ENCODE data around the gene UBE2E2.
A peak's percentile ranks its signal among the peaks of the same experiment; 100 is the strongest.
"Not testable (repeated sequence)": the region's sequence is repeated elsewhere in the genome, so short reads cannot be mapped to it uniquely, and the experiment has no call there.

The UBE2E2 gene

DNA sequence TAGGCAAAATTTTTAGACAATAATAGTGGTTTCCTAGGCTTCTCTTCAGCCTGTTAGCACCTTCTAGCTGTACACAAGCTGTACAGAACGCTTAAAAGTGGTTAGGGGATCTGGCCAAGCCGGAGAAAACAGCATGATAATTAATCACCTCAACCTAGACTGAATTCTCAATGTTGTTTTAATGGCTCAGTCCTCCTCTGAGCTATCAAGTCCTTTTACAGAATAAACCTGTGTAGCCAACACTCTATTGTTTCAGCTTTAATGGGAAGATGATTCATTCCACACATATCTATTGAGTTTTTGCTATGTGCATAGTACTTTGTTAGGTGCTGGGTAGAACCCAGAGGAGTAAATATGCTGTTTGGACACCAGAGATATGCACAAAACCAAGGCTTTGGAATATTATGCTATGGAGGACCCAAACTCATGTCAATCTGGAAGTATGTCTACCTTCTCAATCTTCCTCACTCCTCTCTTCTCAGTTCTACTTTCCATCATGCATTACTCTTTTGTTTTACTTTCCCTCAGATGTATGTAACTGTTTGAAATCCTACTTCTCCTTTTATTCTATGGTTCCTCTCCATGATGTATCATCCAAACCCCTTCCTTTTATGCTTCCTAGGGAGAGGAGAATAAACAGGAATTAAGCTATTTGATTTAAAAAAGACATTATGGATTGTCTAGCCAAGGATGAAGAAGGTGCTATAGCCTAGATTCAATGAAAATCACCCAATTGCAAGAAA lies 27.6 kb upstream of the UBE2E2 start:
- peaks cover 4% of the 10 kb centered on the region for H3K9me3 Mint-ChIP-seq (ENCODE audit: low read depth)
- H3K4me1 Mint-ChIP-seq (ENCODE audit: low read depth), result no peaks in the 10 kb centered on the region
- H3K27ac Mint-ChIP-seq, result no peak overlapping the region
- H3K27me3 Mint-ChIP-seq, result peaks cover 8% of the 10 kb centered on the region
- H3K4me3 Mint-ChIP-seq, result no peak overlapping the region
- no peaks in the 10 kb centered on the region for H3K36me3 Mint-ChIP-seq

DNA sequence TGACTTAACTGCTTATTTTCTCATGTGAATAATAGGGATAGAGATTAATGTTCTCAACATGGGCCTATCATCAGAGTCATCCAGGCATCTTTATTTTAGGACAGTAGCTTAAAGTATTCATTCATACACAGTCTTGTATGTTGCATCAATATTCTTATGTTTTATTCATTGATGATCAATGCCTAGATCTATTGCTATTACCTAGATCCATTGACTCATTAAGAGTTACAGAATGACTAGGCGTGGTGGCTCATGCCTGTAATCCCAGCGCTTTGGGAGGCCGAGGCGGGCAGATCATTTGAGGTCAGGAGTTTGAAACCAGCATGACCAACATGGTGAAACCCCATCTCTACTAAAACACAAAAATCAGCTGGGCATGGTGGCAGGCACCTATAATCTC lies 26.3 kb upstream of the UBE2E2 start:
- H3K9me3 Mint-ChIP-seq (ENCODE audit: low read depth); H3K27me3 Mint-ChIP-seq; H3K4me1 Mint-ChIP-seq (ENCODE audit: low read depth); H3K36me3 Mint-ChIP-seq; H3K27ac Mint-ChIP-seq; H3K4me3 Mint-ChIP-seq: not testable (repeated sequence)

- Mint-ChIP-seq H3K27me3 (peaks cover 7% of the 10 kb centered on the region), H3K36me3 (no peaks in the 10 kb centered on the region), H3K9me3 (ENCODE audit: low read depth) (no peaks in the 10 kb centered on the region), H3K27ac (no peak overlapping the region), H3K4me1 (ENCODE audit: low read depth) (no peaks in the 10 kb centered on the region), H3K4me3 (no peak overlapping the region)
Observed at GRCh38 chr3:23182996-23183513, 20.1 kb upstream of the UBE2E2 start.

DNA sequence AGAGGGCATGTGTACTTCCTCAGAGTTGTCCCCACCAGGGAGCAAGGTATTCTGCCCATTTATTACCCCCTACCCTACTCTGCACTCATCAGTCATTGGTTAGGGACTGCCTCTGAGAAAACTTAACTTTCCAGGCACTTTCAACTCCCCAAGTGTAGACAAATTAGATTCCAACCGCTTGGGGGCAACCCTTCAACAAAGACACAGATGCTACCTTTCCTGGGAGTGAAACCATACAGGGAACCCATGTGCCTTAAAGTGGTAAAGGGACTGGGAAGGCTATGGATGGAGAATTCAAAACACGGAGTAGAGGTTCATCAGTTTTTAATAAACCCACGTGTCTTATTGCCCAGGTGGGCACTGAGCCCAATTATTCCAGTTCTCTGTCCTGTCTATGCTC lies 19.4 kb upstream of the UBE2E2 start:
- Mint-ChIP-seq H3K9me3 (ENCODE audit: low read depth) (no peaks in the 10 kb centered on the region), H3K27ac (no peak overlapping the region), H3K4me3 (no peak overlapping the region), H3K36me3 (no peaks in the 10 kb centered on the region), H3K4me1 (ENCODE audit: low read depth) (no peaks in the 10 kb centered on the region), H3K27me3 (peaks cover 7% of the 10 kb centered on the region)

DNA sequence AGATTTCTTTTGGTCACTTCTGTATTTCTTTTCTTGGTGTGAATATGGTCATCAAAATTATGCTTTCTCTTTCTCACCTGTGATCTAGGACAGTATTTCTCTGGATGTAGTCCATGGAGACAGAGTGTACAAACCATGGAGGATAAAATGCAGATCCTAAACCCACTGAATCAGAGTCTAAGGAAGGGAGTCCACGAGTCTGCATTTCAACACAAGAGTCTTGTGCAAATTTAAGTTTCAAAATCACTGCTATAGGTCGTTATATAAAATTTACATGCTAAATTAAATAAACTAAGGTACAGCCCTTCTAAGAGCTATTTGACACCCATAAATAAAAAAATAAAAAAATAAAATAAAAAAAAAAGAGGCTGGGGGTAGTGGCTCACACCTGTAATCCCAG lies 17.3 kb upstream of the UBE2E2 start:
- Mint-ChIP-seq H3K27ac (no peak overlapping the region), H3K4me1 (ENCODE audit: low read depth) (peaks cover 2% of the 10 kb centered on the region), H3K9me3 (ENCODE audit: low read depth) (no peaks in the 10 kb centered on the region), H3K36me3 (no peaks in the 10 kb centered on the region), H3K27me3 (peaks cover 7% of the 10 kb centered on the region), H3K4me3 (no peak overlapping the region)

GRCh38 chr3:23189187-23189586 lies 13.9 kb upstream of the UBE2E2 start:
- Mint-ChIP-seq H3K27ac (no peak overlapping the region), H3K4me1 (ENCODE audit: low read depth) (peaks cover 2% of the 10 kb centered on the region), H3K36me3 (no peaks in the 10 kb centered on the region), H3K27me3 (peaks cover 8% of the 10 kb centered on the region), H3K4me3 (no peak overlapping the region), H3K9me3 (ENCODE audit: low read depth) (no peaks in the 10 kb centered on the region)

- Mint-ChIP-seq H3K27me3 (peaks cover 2% of the 10 kb centered on the region), H3K4me1 (ENCODE audit: low read depth) (peaks cover 2% of the 10 kb centered on the region), H3K9me3 (ENCODE audit: low read depth) (no peaks in the 10 kb centered on the region), H3K36me3 (no peaks in the 10 kb centered on the region), H3K4me3 (no peak overlapping the region), H3K27ac (no peak overlapping the region)
Observed at GRCh38 chr3:23192816-23193215, 10.3 kb upstream of the UBE2E2 start.

DNA sequence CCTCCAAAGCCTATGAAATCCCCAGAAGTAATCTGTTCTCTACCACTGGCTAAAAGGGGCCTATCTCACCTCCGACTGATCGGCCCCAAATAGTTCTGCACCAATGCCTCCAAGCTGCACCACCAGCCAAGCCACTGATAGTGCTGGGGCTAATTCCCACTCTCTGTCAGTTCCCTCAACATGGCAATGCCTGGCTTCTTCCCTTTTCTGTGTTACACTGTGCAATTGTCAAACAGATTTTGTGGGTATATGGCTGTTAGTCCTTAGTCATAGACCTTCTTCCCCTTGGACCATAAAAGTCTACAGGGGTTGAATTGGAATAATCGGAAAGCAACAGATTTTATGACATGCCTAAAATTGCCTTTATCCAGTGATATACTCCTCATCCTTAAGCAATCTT lies 9.3 kb upstream of the UBE2E2 start:
- H3K4me1 Mint-ChIP-seq (ENCODE audit: low read depth), result peaks cover 2% of the 10 kb centered on the region
- H3K27ac Mint-ChIP-seq, result no peak overlapping the region
- H3K4me3 Mint-ChIP-seq, result no peak overlapping the region
- peaks cover 2% of the 10 kb centered on the region for H3K27me3 Mint-ChIP-seq
- H3K9me3 Mint-ChIP-seq (ENCODE audit: low read depth), result no peaks in the 10 kb centered on the region
- H3K36me3 Mint-ChIP-seq, result no peaks in the 10 kb centered on the region

GRCh38 chr3:23198801-23199200 lies 4.3 kb upstream of the UBE2E2 start:
- H3K4me3 Mint-ChIP-seq, result no peak overlapping the region
- H3K27me3 Mint-ChIP-seq, result peaks cover 1% of the 10 kb centered on the region

GRCh38 chr3:23199649-23200048 lies 3.5 kb upstream of the UBE2E2 start:
- Mint-ChIP-seq H3K27me3 (no peaks in the 10 kb centered on the region), H3K27ac (no peak overlapping the region), H3K36me3 (no peaks in the 10 kb centered on the region), H3K4me3 (no peak overlapping the region), H3K9me3 (ENCODE audit: low read depth) (no peaks in the 10 kb centered on the region), H3K4me1 (ENCODE audit: low read depth) (peaks cover 19% of the 10 kb centered on the region)

More at GRCh38 chr3:23198801-23199200, 4.3 kb upstream of the UBE2E2 start:
- H3K4me1 Mint-ChIP-seq (ENCODE audit: low read depth), result peaks cover 12% of the 10 kb centered on the region
- no peaks in the 10 kb centered on the region for H3K9me3 Mint-ChIP-seq (ENCODE audit: low read depth)
- H3K36me3 Mint-ChIP-seq, result no peaks in the 10 kb centered on the region
- H3K27ac Mint-ChIP-seq, result no peak overlapping the region

GRCh38 chr3:23201154-23201838 lies 1.8 kb upstream of the UBE2E2 start:
- peak overlapping the region; percentile 37 for H3K27ac Mint-ChIP-seq
- H3K9me3 Mint-ChIP-seq (ENCODE audit: low read depth), result no peaks in the 10 kb centered on the region

DNA sequence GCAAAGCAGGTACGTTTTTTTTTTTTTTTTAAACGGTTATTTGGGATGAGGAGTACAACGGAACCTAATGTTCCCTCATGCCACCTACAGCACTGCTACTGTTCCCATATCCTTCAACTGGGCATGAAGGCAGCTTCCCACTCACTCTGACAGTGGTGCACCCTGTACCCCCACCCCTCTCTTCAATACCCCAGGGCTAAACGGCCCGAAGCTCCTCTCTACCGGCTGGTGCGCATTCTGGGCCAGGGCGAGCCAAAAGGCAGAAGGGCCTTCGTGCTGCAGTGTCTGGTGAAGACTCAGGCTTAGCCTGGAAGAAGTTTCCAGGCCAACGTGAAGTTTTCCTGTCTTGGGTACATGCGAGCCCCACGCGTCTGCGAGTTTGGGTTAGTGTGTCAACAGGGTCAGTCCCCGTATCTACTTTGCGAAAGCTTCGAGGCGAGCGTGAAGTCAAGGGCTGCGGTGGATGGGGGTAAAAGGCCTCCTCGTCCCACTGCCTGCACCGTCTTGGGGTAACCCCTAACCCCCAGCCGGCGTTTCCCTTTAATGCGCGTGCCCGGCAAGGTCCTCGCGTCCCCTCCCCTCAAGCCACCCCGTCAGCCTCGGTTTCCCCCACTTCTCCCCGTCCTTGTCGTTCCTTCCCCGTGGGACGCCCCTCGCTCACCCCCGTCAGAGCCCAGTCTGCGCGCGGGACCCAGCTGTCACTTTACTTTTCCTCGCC lies 765 bp upstream of the UBE2E2 start:
- Mint-ChIP-seq H3K4me3 (peak overlapping the region; percentile 80), H3K4me1 (ENCODE audit: low read depth) (peaks cover 36% of the 10 kb centered on the region), H3K9me3 (ENCODE audit: low read depth) (no peaks in the 10 kb centered on the region), H3K27ac (peak overlapping the region; percentile 72), H3K27me3 (no peaks in the 10 kb centered on the region), H3K36me3 (no peaks in the 10 kb centered on the region)

More at GRCh38 chr3:23201154-23201838, 1.8 kb upstream of the UBE2E2 start:
- Mint-ChIP-seq H3K27me3 (no peaks in the 10 kb centered on the region), H3K4me3 (peak overlapping the region; percentile 80), H3K4me1 (ENCODE audit: low read depth) (peaks cover 31% of the 10 kb centered on the region), H3K36me3 (no peaks in the 10 kb centered on the region)

DNA sequence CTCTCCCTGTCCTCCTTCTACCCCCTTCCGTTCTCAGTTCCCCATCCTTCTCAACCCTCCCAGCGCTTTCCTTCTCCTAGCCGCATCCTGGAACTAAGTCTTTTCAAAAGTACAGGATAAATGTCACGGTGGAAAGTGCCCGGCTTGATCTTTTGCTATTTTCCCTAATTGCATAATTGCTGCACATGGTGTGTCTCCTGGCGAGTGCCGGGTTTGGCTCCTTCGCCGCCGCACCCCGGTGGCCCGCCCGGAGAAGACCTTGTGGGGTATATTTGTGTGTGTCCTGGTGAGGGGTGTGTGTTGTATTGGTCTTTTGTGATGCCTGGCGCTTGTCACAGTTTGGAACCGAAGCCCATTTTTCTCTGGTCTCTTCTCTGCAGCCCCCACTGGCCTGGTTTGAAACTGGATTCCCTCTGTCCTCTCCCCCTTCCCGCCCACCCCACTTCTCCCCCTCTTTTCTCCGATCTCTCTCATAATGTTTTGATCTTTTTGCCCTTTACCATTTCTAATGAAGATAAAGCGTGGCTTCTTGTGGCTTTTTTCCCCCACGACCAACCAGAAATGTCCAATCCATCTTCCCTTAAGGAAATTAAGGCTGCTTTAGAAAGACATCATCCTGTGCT lies 692 bp downstream of the UBE2E2 start:
- peaks cover 38% of the 10 kb centered on the region for H3K4me1 Mint-ChIP-seq (ENCODE audit: low read depth)
- peak overlapping the region; percentile 86 for H3K27ac Mint-ChIP-seq
- no peaks in the 10 kb centered on the region for H3K9me3 Mint-ChIP-seq (ENCODE audit: low read depth)
- H3K27me3 Mint-ChIP-seq, result no peaks in the 10 kb centered on the region
- H3K4me3 Mint-ChIP-seq, result peak overlapping the region; percentile 97
- H3K36me3 Mint-ChIP-seq, result no peaks in the 10 kb centered on the region

DNA sequence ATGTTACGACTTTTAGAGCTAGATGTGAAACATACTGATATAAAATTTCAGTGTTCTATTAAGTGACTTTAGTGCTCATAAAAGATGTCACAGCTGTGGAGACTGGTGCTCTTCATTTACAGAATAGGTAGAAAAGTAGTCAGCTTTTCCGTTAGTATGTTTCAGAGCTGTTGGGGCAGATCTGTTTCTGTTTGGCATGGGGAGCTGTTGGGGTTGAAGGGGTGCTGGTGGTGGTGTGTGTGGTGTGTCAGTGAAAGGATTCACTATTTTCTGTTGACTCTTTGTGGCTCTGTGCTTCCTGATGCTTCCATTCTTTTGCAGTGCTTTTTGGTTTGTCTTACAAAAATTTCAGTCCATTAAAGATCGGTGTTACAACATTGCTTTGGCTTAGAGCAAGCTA lies 3.2 kb downstream of the UBE2E2 start:
- H3K27me3 Mint-ChIP-seq, result no peaks in the 10 kb centered on the region
- peaks cover 42% of the 10 kb centered on the region for H3K4me1 Mint-ChIP-seq (ENCODE audit: low read depth)
- H3K4me3 Mint-ChIP-seq, result no peak overlapping the region
- no peak overlapping the region for H3K27ac Mint-ChIP-seq
- no peaks in the 10 kb centered on the region for H3K9me3 Mint-ChIP-seq (ENCODE audit: low read depth)
- peaks cover 10% of the 10 kb centered on the region for H3K36me3 Mint-ChIP-seq

- Mint-ChIP-seq H3K4me3 (no peak overlapping the region), H3K4me1 (ENCODE audit: low read depth) (peaks cover 31% of the 10 kb centered on the region), H3K27me3 (no peaks in the 10 kb centered on the region), H3K36me3 (peaks cover 10% of the 10 kb centered on the region), H3K9me3 (ENCODE audit: low read depth) (no peaks in the 10 kb centered on the region), H3K27ac (no peak overlapping the region)
Observed at GRCh38 chr3:23209103-23209502, 6.0 kb downstream of the UBE2E2 start.
